Measurements from ENCODE around the gene SPEN.
"Not testable (repeated sequence)": the region's sequence is repeated elsewhere in the genome, so short reads cannot be mapped to it uniquely, and the experiment has no call there.

The SPEN gene

GRCh38 chr1:15885269-15885668, 37.8 kb downstream of the SPEN start:
- DNase-seq = no peak
- H3K27ac ChIP-seq = peak overlapping the region; percentile 82
- TF ChIP-seq CTCF (IDR thresholded peaks at IDR 0.05; ENCODE audit: low read depth, low read length, missing control alignments) = no peak
- in situ Hi-C loops (cut with HindIII; ENCODE audit: low pct_ligation_motif_present, low sequenced_read_pairs) = no loop called here
- H3K27me3 ChIP-seq (replicated peaks) = no peaks in the 10 kb centered on the region
- H3K36me3 ChIP-seq (replicated peaks) = no peaks in the 10 kb centered on the region
- no peak overlapping the region for H3K4me3 ChIP-seq (ENCODE audit: low read depth, low read length)

- TF ChIP-seq CTCF (IDR thresholded peaks at IDR 0.05; ENCODE audit: low read depth, low read length, missing control alignments) = peak; percentile 46
- no peaks in the 10 kb centered on the region for H3K27me3 ChIP-seq (replicated peaks)
- H3K27ac ChIP-seq = peak overlapping the region; percentile 82
- in situ Hi-C loops (cut with HindIII; ENCODE audit: low pct_ligation_motif_present, low sequenced_read_pairs) = no loop called here
- H3K4me3 ChIP-seq (ENCODE audit: low read depth, low read length) = peak overlapping the region; percentile 47
- no peaks in the 10 kb centered on the region for H3K36me3 ChIP-seq (replicated peaks)
- DNase-seq = peak; percentile 94
These were observed 38.4 kb downstream of the SPEN start for GRCh38 chr1:15885701-15886610.

GRCh38 chr1:15886611-15887167, 39.2 kb downstream of the SPEN start:
- in situ Hi-C loops (cut with HindIII; ENCODE audit: low pct_ligation_motif_present, low sequenced_read_pairs) = no loop called here
- Histone ChIP-seq H3K27ac (peak overlapping the region; percentile 82), H3K36me3 (replicated peaks) (no peaks in the 10 kb centered on the region), H3K27me3 (replicated peaks) (no peaks in the 10 kb centered on the region), H3K4me3 (ENCODE audit: low read depth, low read length) (peak overlapping the region; percentile 47)
- no peak for DNase-seq
- TF ChIP-seq CTCF (IDR thresholded peaks at IDR 0.05; ENCODE audit: low read depth, low read length, missing control alignments) = no peak

- peak overlapping the region; percentile 48 for H3K27ac ChIP-seq
- peak; percentile 18 for DNase-seq
- in situ Hi-C loops (cut with HindIII; ENCODE audit: low pct_ligation_motif_present, low sequenced_read_pairs) = not testable (repeated sequence)
These were observed 45.5 kb downstream of the SPEN start for GRCh38 chr1:15892857-15893599.

GRCh38 chr1:15895233-15895632, 47.7 kb downstream of the SPEN start:
- H3K4me3 ChIP-seq (ENCODE audit: low read depth, low read length) = no peak overlapping the region
- H3K27me3 ChIP-seq (replicated peaks) = no peaks in the 10 kb centered on the region
- no peak for TF ChIP-seq CTCF (IDR thresholded peaks at IDR 0.05; ENCODE audit: low read depth, low read length, missing control alignments)
- H3K27ac ChIP-seq = no peak overlapping the region
- in situ Hi-C loops (cut with HindIII; ENCODE audit: low pct_ligation_motif_present, low sequenced_read_pairs) = no loop called here
- H3K36me3 ChIP-seq (replicated peaks) = no peaks in the 10 kb centered on the region
- no peak for DNase-seq

More at GRCh38 chr1:15892857-15893599, 45.5 kb downstream of the SPEN start:
- not testable (repeated sequence) for H3K36me3 ChIP-seq (replicated peaks); H3K4me3 ChIP-seq (ENCODE audit: low read depth, low read length); H3K27me3 ChIP-seq (replicated peaks)

- H3K27ac ChIP-seq; in situ Hi-C loops (cut with HindIII; ENCODE audit: low pct_ligation_motif_present, low sequenced_read_pairs); H3K36me3 ChIP-seq (replicated peaks); H3K4me3 ChIP-seq (ENCODE audit: low read depth, low read length); DNase-seq; H3K27me3 ChIP-seq (replicated peaks): not testable (repeated sequence)
These were observed 49.5 kb downstream of the SPEN start for GRCh38 chr1:15896841-15897610.
